Measurements from ENCODE around the gene CYSRT1.

Gene CYSRT1

DNA sequence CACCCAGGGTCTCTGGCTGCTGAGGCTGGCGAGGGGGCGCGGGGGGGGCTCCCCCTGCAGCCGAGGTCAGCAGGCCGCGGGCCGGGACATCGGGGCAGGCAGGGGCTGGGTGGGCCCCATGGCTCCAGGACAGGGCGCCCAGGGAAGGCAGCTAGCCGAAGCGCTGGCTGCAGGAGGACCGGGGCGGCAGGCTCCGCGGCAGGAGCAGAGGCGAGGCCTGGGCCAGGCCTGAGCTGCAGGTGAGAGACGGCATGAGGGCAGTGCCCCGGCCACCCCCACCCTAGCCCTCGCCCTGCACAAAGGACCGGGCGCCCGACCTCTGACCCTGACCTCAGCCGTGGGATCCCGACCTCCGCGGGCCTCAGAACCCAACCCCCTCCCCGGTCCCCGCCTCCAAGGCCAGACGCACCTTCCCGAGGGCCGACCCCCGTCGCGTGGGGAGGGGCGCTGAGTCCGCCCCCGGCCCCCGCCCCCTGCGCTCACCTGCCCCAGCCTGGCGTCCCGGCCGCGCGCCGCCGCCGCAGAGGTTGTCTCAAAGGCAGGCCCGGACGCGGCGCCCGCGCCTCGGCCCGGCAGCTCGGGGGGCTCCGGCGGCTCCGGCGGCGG is 3.4 kb upstream of the CYSRT1 start:
- Mint-ChIP-seq H3K36me3 (no peaks in the 10 kb centered on the region), H3K27ac (no peak overlapping the region), H3K27me3 (no peaks in the 10 kb centered on the region), H3K9me3 (no peaks in the 10 kb centered on the region), H3K4me3 (no peak overlapping the region), H3K4me1 (peaks cover 23% of the 10 kb centered on the region)
- CTCF ChIA-PET = interaction anchor here (1.3 to 2.4 kb wide), 2 partner anchors 33 to 126 kb away, joined by 4 to 7 read pairs; partner anchors contain the start of genes ANAPC2 and SSNA1
- DNase-seq = peak; percentile 62

DNA sequence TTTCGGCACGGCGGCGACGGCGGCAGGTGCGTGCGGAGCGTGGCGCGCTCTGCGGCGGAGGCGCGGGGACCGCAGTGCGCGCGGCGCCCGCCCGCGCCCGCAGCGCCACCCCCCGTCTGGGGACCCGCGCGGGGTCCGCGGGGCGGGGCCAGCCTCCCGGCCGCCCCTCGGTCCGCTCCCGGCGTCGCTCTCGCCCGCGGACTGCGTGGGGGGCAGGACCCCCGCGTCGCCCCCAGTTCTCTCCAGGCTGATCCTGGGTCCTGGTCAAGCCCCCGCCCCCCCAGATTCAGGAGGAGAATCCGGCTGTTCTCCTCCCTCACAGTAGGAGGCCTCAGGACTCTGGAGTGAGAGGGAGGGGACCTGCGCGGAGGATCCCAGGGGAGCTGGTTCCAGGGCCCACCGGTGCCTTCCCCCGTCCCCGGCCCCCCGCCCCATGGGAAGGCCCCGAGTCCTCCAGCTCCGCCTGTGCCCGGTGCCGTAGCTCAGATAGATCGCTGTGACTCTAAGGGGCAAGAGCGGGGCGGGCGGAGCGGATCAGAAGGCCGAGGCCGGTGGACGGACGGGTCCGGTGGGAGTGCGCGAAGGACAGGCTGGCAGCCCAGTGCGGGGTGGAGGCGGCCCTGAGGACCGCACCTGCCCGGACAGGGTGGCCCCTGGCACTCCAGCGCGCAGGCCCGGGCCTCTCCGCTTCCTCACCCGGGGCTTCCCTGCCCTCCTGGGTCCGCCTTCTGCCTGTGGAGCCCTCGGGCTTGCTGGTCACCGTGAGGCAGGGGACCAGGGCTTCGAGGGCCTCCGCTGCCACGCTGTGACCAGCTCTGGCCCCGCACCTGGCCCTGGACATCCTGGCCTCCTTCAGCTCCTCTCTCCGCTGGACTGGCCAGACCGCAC is 2.5 kb upstream of the CYSRT1 start, which contains the start of gene RNF208:
Gene RNF208 (minus strand): TSS at position 51 of the 888 bp plus-strand sequence. CDS start 1,028 bp downstream, outside the sequence.
- Mint-ChIP-seq H3K36me3 (no peaks in the 10 kb centered on the region), H3K9me3 (no peaks in the 10 kb centered on the region), H3K4me3 (peak within 1 kb of the TSS; percentile 81), H3K27ac (peak within 1 kb of the TSS; percentile 84), H3K4me1 (peaks cover 22% of the 10 kb centered on the region), H3K27me3 (peaks cover 1% of the 10 kb centered on the region)
- CTCF ChIA-PET = interaction anchor here (0.9 to 6.1 kb wide), 6 partner anchors 14 to 187 kb away, joined by 3 to 45 read pairs (median 4); partner anchors contain the start of genes ANAPC2 and SSNA1
- peak; percentile 44 for DNase-seq

DNA sequence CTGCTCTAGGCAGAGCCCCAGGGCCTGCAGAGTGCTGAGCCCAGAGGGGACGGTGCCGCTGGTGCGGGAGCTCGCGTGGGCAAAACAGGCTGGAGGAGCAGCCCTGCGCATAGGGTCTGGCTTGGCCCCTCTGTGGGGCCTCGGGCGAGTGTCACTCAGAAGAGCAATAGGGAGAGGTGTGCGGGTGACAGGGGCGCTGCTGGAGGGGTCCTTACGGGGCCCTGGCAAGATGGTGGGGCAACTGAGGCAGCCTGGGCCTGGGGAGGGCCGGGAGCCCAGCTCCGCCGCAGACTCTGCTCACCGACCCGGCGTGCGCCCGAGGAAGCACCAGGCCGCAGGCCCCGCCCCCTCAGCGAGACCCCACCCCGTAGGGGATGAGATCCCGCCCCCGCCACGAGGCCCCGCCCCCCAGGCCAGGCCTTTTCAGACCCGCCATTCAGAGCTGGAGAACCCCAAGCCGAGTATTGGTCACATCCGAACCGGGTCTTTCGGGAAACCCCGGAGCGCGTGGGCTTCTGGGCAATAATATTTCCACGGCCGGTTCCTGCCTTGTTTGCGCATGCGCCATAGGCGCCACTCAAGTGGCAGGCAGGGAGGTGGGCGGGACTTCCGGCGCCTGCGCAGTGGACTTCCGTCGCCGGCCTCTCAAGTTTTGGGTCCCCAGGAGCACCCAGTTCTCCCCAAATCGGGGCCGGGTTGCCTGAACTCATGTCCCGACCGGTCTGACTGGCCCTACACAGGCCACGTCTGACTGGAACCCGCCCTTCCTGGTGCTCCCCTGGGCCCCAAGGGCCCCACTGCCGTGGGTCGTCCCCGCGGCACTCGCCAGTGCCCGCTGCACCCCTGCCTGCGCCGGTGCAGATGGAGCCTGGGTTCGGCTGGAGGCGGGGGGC is 1.6 kb upstream of the CYSRT1 start:
- CTCF ChIA-PET = interaction anchor here (0.9 to 6.1 kb wide), 6 partner anchors 14 to 188 kb away, joined by 3 to 45 read pairs (median 4); partner anchors contain the start of genes ANAPC2 and SSNA1
- peak overlapping the region; percentile 84 for H3K27ac Mint-ChIP-seq
- peaks cover 5% of the 10 kb centered on the region for H3K27me3 Mint-ChIP-seq
- peak overlapping the region; percentile 81 for H3K4me3 Mint-ChIP-seq
- H3K9me3 Mint-ChIP-seq = no peaks in the 10 kb centered on the region
- peaks cover 25% of the 10 kb centered on the region for H3K4me1 Mint-ChIP-seq
- peak; percentile 98 for DNase-seq
- H3K36me3 Mint-ChIP-seq = no peaks in the 10 kb centered on the region

DNA sequence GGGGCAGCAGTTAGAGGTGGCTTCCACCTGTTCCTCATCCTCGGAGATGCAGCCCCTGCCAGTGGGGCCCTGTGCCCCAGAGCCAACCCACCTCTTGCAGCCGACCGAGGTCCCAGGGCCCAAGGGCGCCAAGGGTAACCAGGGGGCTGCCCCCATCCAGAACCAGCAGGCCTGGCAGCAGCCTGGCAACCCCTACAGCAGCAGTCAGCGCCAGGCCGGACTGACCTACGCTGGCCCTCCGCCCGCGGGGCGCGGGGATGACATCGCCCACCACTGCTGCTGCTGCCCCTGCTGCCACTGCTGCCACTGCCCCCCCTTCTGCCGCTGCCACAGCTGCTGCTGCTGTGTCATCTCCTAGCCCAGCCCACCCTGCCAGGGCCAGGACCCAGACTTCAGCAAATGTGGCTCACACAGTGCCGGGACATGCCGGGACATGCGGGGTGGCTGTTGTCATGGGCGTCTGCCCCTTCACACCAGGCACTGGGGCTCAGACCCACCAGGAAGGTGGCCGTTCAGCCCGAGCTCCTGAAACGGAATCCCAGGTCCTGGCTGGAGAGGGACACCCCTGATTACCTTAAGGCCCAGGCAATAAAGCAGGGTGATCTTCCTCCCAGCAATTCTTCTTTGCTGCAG is 841 bp downstream of the CYSRT1 start:
- no peak for DNase-seq
- CTCF ChIA-PET = interaction anchor here (0.7 to 6.1 kb wide), 16 partner anchors 11 to 197 kb away, joined by 3 to 45 read pairs (median 4); partner anchors contain the start of genes ANAPC2, SSNA1, TPRN and TUBB4B
- Mint-ChIP-seq H3K27ac (no peak overlapping the region), H3K36me3 (no peaks in the 10 kb centered on the region), H3K9me3 (no peaks in the 10 kb centered on the region), H3K4me1 (peaks cover 25% of the 10 kb centered on the region), H3K27me3 (peaks cover 20% of the 10 kb centered on the region), H3K4me3 (peak overlapping the region; percentile 7)

DNA sequence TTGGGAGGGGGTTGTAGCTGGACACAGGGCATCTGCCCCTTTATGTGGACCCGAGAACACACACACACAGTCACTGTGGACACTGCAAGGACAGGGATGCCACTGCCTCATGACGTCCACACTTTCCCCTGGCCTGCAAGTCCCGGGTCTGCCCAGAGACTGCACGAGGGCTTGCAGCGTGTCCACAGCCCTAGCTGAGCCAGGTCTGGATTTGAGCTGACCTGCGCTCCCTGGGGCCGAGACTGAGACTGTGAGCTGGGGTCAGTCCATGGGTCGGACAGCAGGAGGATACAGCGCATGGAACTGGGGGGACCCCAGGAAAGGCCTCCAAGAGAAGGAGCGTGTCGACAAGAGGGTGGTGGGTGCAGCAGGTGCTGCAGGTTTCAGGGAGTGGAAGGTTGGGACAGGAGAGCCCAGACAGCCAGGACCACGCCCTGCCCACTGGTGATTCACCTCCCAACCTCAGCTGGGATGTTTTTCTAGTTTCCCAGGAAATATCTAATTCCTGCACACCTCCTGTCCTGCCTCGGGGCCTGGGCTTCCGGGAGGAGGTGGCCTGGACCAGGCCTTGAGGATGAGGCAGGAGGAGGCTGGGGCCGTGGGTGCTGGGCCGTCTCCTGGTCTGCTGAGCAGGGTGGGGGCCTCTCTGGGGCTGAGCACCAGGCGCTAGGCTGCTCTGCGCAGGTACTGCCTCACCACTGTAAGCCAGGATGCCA is 1.5 kb downstream of the CYSRT1 start:
- Mint-ChIP-seq H3K27ac (peak overlapping the region; percentile 45), H3K4me3 (no peak overlapping the region), H3K27me3 (peaks cover 20% of the 10 kb centered on the region), H3K36me3 (no peaks in the 10 kb centered on the region), H3K9me3 (no peaks in the 10 kb centered on the region), H3K4me1 (peaks cover 25% of the 10 kb centered on the region)
- CTCF ChIA-PET = interaction anchor here (0.9 to 6.1 kb wide), 16 partner anchors 10 to 180 kb away, joined by 3 to 45 read pairs (median 4); partner anchors contain the start of genes ANAPC2, NPDC1, SSNA1 and TPRN
- DNase-seq = no peak

DNA sequence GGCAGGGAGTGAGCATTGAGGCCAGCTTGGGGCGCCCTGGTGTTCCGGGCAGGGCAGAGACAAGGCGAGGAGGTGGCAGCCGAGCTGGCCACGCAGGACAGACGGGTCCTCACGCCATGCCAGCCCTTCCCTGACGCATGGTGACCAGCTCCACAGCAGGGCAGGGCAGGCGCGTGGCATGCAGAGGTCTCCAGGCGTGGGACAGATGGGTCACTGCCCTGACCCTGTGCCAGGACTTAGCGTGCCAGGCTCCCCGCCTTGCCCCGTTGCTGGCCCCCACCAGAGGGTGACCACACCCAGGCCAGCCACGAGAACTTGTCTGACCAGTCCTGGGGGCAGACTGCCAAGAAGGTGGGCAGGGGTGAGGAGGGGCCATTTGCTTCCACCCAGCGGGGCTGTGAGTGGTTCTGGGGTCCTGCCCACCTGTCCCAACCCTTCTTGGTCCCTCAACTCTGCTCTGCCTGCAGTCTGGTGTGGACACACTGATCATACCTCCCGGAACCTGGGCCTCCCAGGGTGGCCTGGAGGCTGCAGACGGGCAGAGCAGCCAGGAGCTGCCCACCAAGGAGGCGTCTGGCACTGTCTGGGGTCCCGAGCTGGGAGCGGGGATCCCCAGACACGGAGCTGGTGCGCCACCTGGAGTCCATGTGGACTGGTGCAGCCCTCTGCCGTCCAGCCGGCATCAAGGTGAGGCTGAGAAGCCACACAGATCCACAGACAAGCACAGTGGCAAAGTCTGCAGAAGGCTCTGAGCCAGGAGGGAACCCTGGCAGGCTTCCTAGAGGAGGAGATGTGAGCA is 2.3 kb downstream of the CYSRT1 start, which contains the start of gene RNF224:
Gene RNF224 (plus strand): TSS at position 449 of the 799 bp plus-strand sequence. CDS start 834 bp downstream, outside the sequence.
- peak; percentile 90 for DNase-seq
- peaks cover 25% of the 10 kb centered on the region for H3K4me1 Mint-ChIP-seq
- H3K36me3 Mint-ChIP-seq = no peaks in the 10 kb centered on the region
- H3K27ac Mint-ChIP-seq = peak within 1 kb of the TSS; percentile 45
- H3K9me3 Mint-ChIP-seq = no peaks in the 10 kb centered on the region
- CTCF ChIA-PET = interaction anchor here (1.0 to 6.1 kb wide), 14 partner anchors 10 to 181 kb away, joined by 3 to 45 read pairs (median 6); partner anchors contain the start of genes ANAPC2, NPDC1, SSNA1 and TPRN
- H3K4me3 Mint-ChIP-seq = no peak within 1 kb of the TSS
- peaks cover 27% of the 10 kb centered on the region for H3K27me3 Mint-ChIP-seq

DNA sequence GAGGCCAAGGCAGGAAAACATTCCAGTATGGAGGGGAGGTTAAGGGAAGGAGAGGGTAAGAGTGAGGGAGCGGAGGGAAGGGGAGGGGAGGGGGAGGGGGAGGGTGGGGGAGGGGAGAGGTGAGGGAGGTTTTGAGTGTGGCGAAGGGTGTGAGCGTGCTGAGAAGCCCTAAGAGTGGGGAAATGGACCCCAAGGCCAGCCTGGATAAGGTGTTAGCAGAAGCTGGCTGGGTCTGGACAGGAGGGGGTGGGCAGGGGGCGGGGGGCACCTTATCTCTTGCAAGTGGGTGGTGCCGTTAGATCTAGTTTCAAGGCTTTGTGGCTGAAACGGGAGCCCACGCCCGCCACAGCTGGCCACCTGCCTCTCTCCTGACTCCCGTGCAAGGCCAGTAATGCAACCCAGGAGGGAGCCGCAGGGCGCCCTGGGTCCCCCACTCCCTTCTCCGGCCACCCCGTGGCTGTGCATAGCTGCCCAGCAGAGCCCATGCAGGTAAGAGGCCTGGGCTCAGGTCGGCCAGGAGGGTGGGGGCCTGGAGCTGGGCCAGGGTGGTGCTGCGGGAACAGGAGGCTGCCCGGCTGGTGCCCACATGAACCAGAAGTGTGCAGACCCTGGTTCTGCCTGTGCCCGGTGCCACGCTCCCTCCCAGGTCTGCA is 3.0 kb downstream of the CYSRT1 start:
- H3K27me3 Mint-ChIP-seq = peaks cover 28% of the 10 kb centered on the region
- no peak overlapping the region for H3K27ac Mint-ChIP-seq
- H3K36me3 Mint-ChIP-seq = no peaks in the 10 kb centered on the region
- no peak overlapping the region for H3K4me3 Mint-ChIP-seq
- H3K9me3 Mint-ChIP-seq = no peaks in the 10 kb centered on the region
- H3K4me1 Mint-ChIP-seq = peaks cover 23% of the 10 kb centered on the region
- CTCF ChIA-PET = interaction anchor here (1.1 to 6.1 kb wide), 9 partner anchors 9 to 181 kb away, joined by 4 to 45 read pairs (median 10); partner anchors contain the start of genes ANAPC2, NPDC1, SSNA1 and TUBB4B
- DNase-seq = no peak

DNA sequence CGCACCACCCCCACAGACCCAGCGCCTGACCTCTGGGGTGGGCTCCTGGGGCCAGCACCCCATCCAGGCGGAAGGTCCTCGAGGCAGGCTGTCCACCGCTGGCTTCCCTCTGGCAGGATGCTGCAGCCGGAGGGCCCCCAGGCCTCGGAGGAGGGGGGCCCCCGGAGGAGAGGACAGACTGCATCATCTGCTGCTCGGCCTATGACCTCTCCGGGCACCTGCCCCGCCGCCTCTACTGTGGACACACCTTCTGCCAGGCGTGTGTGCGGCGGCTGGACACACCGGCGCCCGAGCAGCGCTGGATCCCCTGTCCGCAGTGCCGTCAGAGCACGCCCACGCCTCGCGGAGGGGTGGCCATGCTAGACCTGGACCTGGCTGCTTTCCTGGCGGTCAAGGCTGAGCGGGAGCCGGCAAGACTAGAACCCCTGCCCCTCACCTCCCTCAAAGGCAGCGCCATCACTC is 3.6 kb downstream of the CYSRT1 start:
- no peak overlapping the region for H3K27ac Mint-ChIP-seq
- CTCF ChIA-PET = interaction anchor here (2.2 to 6.1 kb wide), 3 partner anchors 8 to 133 kb away, joined by 10 to 45 read pairs (median 21); partner anchors contain the start of genes ANAPC2 and SSNA1
- peaks cover 28% of the 10 kb centered on the region for H3K27me3 Mint-ChIP-seq
- H3K4me1 Mint-ChIP-seq = peaks cover 20% of the 10 kb centered on the region
- H3K36me3 Mint-ChIP-seq = no peaks in the 10 kb centered on the region
- H3K9me3 Mint-ChIP-seq = no peaks in the 10 kb centered on the region
- H3K4me3 Mint-ChIP-seq = no peak overlapping the region
- DNase-seq = no peak

DNA sequence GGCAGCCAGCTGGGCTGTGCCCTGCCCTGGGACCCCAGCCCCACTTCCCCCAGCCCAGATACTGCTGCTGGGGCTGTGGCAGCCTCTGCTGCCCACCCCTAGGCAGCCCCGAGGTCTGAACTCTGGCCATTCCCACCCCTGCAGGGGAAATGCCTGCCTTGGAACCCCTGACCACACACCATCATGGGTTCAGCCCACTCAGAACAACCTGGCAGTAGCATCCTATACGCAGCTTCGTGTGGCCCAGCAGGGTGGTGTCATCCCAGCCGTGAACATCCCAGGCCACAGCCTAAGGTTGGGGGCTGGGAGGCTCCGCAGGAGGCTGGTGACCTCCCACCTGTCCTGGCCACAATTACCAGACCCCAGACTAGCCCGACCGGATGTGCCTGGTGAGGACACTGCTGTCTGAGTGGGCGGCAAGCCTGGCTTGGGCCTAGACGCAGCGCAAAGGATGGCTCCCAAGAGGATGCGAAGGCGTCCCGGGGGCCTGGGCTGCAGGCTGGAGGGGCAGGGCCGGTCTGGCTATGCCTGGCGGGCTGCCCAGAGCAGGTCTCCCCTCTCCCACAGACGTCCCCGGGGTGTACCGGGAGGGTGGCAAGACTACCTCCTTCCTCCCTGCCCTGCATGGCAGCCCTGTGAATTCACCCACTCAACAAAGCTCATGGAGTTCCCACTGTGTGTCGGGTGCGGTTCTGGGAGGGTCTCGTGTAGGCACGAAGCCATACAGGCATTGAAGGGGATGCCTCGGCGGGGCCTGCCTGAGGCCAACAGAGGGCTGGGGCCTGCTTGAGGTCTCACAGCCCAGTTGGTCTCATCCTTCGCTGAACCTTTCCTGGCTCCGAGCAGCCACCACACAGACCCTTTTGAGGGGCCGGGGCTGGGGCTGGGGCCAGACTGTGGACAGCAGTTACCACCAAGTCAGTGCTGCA is 4.3 kb downstream of the CYSRT1 start:
- CTCF ChIA-PET = interaction anchor here (0.6 to 0.8 kb wide), 2 partner anchors 100 to 168 kb away, joined by 3 read pairs; no protein-coding TSS in a partner anchor
- Mint-ChIP-seq H3K4me3 (no peak overlapping the region), H3K27ac (no peak overlapping the region), H3K27me3 (peaks cover 28% of the 10 kb centered on the region), H3K9me3 (no peaks in the 10 kb centered on the region), H3K36me3 (no peaks in the 10 kb centered on the region), H3K4me1 (peaks cover 16% of the 10 kb centered on the region)
- no peak for DNase-seq

DNA sequence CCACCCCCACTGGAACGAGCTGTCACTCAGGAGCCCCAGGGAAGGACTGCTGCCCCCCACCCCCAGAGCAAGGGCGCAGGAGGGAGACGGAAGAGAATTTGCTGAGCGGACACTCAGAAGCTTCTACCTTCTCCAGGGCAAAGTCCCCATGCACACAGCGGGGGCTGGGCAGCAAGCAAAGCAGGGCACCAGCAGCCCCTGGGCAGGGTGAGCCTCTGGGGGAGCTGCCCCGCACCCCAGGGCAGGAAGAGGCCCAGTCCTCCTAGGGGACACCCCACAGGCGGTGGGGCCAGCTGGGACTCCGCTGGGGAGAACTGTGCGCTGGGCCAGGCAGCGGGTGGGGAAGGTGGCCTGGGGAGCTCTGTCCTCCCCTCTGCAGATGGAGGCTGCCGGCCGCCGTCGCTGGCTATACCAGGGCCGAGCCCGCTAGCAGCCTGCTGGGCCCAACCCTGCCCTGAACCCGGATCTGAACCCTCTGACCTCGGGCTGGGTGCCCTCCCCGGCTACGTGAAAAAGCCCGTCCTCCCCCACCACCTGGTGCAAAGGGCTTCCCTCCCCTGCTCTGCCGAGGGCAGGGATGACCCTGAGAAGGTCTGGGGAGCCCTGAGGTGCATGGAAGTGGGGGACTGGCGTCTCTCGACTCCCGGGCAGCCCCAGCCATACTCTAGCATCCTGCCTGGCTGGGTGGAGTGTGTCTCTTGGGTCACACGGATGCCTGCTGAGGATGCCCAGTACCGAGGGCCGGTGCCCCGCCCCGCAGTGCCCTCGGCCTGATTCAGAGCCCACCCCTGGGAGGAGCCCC is 5.1 kb downstream of the CYSRT1 start:
- no peak overlapping the region for H3K27ac Mint-ChIP-seq
- CTCF ChIA-PET = interaction anchor here (0.6 to 0.8 kb wide), 3 partner anchors 39 to 169 kb away, joined by 3 read pairs; no protein-coding TSS in a partner anchor
- H3K27me3 Mint-ChIP-seq = peaks cover 34% of the 10 kb centered on the region
- no peak for DNase-seq
- no peak overlapping the region for H3K4me3 Mint-ChIP-seq
- H3K9me3 Mint-ChIP-seq = no peaks in the 10 kb centered on the region
- no peaks in the 10 kb centered on the region for H3K36me3 Mint-ChIP-seq
- H3K4me1 Mint-ChIP-seq = peaks cover 12% of the 10 kb centered on the region

Data from activated naive CD4-positive, alpha-beta T cell treated with anti-CD3 and anti-CD28 coated beads, Interleukin-2, amount 10 ng/mL, durations not matched to agents 7 days and 5 days (primary cell).